ENCODE measurements around the gene PEX14.

GRCh38 chr1:10646347-10646861 is 171.7 kb downstream of the PEX14 start:
- TF ChIP-seq TEAD1 (CRISPR knock-in tag; IDR thresholded peaks at IDR 0.05) (no peak), NR3C1 (CRISPR knock-in tag; conservative IDR thresholded peaks at IDR 0.05; ENCODE audit: low read depth) (no peak), FOXK1 (CRISPR knock-in tag; IDR thresholded peaks at IDR 0.05) (no peak), CREB1 (CRISPR knock-in tag; IDR thresholded peaks at IDR 0.05) (no peak), ATF6 (CRISPR knock-in tag; IDR thresholded peaks at IDR 0.05) (no peak), HMGXB4 (CRISPR knock-in tag; IDR thresholded peaks at IDR 0.05) (no peak), OVOL2 (CRISPR knock-in tag; IDR thresholded peaks at IDR 0.05; ENCODE audit: borderline replicate concordance) (no peak), TEAD4 (CRISPR knock-in tag; IDR thresholded peaks at IDR 0.05) (no peak), SP1 (CRISPR knock-in tag; conservative IDR thresholded peaks at IDR 0.05) (no peak), HMGA2 (CRISPR knock-in tag; IDR thresholded peaks at IDR 0.05) (no peak)
- TF ChIP-seq, protein P1, sequence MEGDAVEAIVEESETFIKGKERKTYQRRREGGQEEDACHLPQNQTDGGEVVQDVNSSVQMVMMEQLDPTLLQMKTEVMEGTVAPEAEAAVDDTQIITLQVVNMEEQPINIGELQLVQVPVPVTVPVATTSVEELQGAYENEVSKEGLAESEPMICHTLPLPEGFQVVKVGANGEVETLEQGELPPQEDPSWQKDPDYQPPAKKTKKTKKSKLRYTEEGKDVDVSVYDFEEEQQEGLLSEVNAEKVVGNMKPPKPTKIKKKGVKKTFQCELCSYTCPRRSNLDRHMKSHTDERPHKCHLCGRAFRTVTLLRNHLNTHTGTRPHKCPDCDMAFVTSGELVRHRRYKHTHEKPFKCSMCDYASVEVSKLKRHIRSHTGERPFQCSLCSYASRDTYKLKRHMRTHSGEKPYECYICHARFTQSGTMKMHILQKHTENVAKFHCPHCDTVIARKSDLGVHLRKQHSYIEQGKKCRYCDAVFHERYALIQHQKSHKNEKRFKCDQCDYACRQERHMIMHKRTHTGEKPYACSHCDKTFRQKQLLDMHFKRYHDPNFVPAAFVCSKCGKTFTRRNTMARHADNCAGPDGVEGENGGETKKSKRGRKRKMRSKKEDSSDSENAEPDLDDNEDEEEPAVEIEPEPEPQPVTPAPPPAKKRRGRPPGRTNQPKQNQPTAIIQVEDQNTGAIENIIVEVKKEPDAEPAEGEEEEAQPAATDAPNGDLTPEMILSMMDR (IDR thresholded peaks at IDR 0.05) = no peak
- TF ChIP-seq, protein P2, sequence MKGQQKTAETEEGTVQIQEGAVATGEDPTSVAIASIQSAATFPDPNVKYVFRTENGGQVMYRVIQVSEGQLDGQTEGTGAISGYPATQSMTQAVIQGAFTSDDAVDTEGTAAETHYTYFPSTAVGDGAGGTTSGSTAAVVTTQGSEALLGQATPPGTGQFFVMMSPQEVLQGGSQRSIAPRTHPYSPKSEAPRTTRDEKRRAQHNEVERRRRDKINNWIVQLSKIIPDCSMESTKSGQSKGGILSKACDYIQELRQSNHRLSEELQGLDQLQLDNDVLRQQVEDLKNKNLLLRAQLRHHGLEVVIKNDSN (CRISPR knock-in tag; IDR thresholded peaks at IDR 0.05) = no peak
- TF ChIP-seq, protein P3, sequence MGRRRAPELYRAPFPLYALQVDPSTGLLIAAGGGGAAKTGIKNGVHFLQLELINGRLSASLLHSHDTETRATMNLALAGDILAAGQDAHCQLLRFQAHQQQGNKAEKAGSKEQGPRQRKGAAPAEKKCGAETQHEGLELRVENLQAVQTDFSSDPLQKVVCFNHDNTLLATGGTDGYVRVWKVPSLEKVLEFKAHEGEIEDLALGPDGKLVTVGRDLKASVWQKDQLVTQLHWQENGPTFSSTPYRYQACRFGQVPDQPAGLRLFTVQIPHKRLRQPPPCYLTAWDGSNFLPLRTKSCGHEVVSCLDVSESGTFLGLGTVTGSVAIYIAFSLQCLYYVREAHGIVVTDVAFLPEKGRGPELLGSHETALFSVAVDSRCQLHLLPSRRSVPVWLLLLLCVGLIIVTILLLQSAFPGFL (CRISPR knock-in tag; IDR thresholded peaks at IDR 0.05; ENCODE audit: borderline replicate concordance) = no peak
- TF ChIP-seq, protein P4, sequence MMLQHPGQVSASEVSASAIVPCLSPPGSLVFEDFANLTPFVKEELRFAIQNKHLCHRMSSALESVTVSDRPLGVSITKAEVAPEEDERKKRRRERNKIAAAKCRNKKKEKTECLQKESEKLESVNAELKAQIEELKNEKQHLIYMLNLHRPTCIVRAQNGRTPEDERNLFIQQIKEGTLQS (CRISPR knock-in tag; conservative IDR thresholded peaks at IDR 0.05) = no peak

Data from WTC11 (cell line).